Transverse colon (tissue), 4 donors: Measurements from ENCODE around the gene NXPE2. TPM values are rescaled to one million over a fixed set of nuclear protein-coding genes. Genes with fewer than 3 reads are reported as not detected.
"Not testable (repeated sequence)": the region's sequence is repeated elsewhere in the genome, so short reads cannot be mapped to it uniquely, and the experiment has no call there.

Experiments
- DNase-seq: peaks from one replicate; pipeline ENCODE4 v3.0.0-alpha.2; 2019
- H3K27ac ChIP-seq, 4 donors: fragments of 200-600 bp; sonication (generic); 2 replicates each; pipeline ENCODE4 v1.5.1; 2016 to 2018; ENCODE audit warnings: inconsistent platforms in 4 of 4
- H3K27me3 ChIP-seq: fragments of 200-600 bp; sonication (generic); 2 replicates; pipeline ENCODE4 v1.5.1; 2017; ENCODE audit warnings: inconsistent platforms
- H3K36me3 ChIP-seq, 4 donors: fragments of 200-600 bp; sonication (generic); 2 replicates each; pipeline ENCODE4 v1.5.1; 2017 to 2019; ENCODE audit warnings: inconsistent platforms in 4 of 4
- H3K4me1 ChIP-seq, 4 donors: fragments of 200-600 bp; sonication (generic); 2 replicates each; pipeline ENCODE4 v1.5.1; 2017 to 2020; ENCODE audit warnings: inconsistent platforms in 4 of 4
- H3K4me3 ChIP-seq, 4 donors: fragments of 200-600 bp; sonication (generic); 1 replicate in 1 of 4; 2 replicates in 3 of 4; pipeline versions ENCODE4 v1.5.1 to v1.6.1; 2017 to 2019; ENCODE audit warnings: inconsistent platforms in 4 of 4
- H3K9me3 ChIP-seq, 2 donors: fragments of 200-600 bp; sonication (generic); 2 replicates each; pipeline ENCODE4 v1.5.1; 2017 to 2019; ENCODE audit warnings: inconsistent platforms in 2 of 2
- CTCF ChIP-seq, 5 experiments: fragments of 200-600 bp in 3 of 5; fragments of 450-650 bp in 2 of 5; sonication (generic) in 3 of 5; IDR thresholded peaks; 1 replicate in 2 of 5; 2 replicates in 3 of 5; pipeline ENCODE4 v1.5.1; 2016 to 2017; ENCODE audit warnings: antibody characterized with exemption in 5 of 5, inconsistent platforms in 3 of 5, mild to moderate bottlenecking in 2 of 5, moderate library complexity in 1 of 5
- EP300 ChIP-seq: sonication (generic); formaldehyde crosslinking; IDR thresholded peaks from one replicate; pipeline ENCODE4 v1.6.1; 2017; ENCODE audit warnings: antibody characterized with exemption, low read depth
- POLR2A ChIP-seq: fragments of 450-650 bp; IDR thresholded peaks from one replicate; pipeline ENCODE4 v1.6.1; 2016; ENCODE audit warnings: antibody characterized with exemption, mild to moderate bottlenecking, moderate library complexity
- POLR2AphosphoS5 ChIP-seq, 3 donors: sonication (generic); formaldehyde crosslinking; IDR thresholded peaks; one replicate each; pipeline ENCODE4 v1.6.1; 2016; ENCODE audit warnings: antibody characterized with exemption in 3 of 3
- WGBS, 2 donors: methylation state at CpG; one replicate each; pipeline ENCODE4 v1.1.5; 2018; ENCODE audit warnings: low coverage in 1 of 2; 5-methylcytosine and 5-hydroxymethylcytosine counted together
- in situ Hi-C, 4 donors: fragments of 200-750 bp; cut with MboI; loops; one replicate each; pipeline versions ENCODE4 v1.15.0 to v1.15.1; 2017; ENCODE audit warnings: low sequenced_read_pairs in 3 of 4, low pct_ligation_motif_present in 1 of 4, low pct_unique_long_range_greater_than_20kb in 1 of 4
- intact Hi-C: fragments of 100-400 bp; cut with DNase I; formaldehyde crosslinking; loops from one replicate; pipeline ENCODE4 v1.15.1; 2023; ENCODE audit warnings: low total_unique reads
- total RNA-seq, 4 donors: library from RNA; depleted of rRNA; stranded (reverse); fragments of >200 nt; gene quantifications; one replicate each; pipeline ENCODE4 v1.1.0, GENCODE V29; 2016

Gene NXPE2
- total RNA-seq, result 10 to 100 TPM; 20.2 to 35.9 (median 28.4) TPM

GRCh38 chr11:114678125-114679036, at the start of gene NXPE2:
NXPE2 (plus strand) TSS chr11:114678527; CDS start chr11:114678576, 49 bp downstream.
- peaks cover 3 to 6% of the 10 kb centered on the region in 2 donors for H3K9me3 ChIP-seq
- WGBS, 2 donors, result 15 to 27% methylated on average over 8 of the region's 8 CpGs
- peak within 1 kb of the TSS in 3 of 4 donors; percentile 3 to 31 (median 14) for H3K4me3 ChIP-seq
- DNase-seq, result peak; percentile 76
- intact Hi-C loops (no loop called here), in situ Hi-C loops (no loop called here)
- H3K27ac ChIP-seq, result peak within 1 kb of the TSS; percentile 85 to 90 (median 86)
- H3K36me3 ChIP-seq, result peaks cover 0 to 5% (median 0%) of the 10 kb centered on the region in 4 donors
- no peaks in the 10 kb centered on the region for H3K27me3 ChIP-seq
- peaks cover 0 to 43% (median 21%) of the 10 kb centered on the region in 4 donors for H3K4me1 ChIP-seq
- TF ChIP-seq POLR2A (peak; percentile 72), CTCF (IDR thresholded peaks at IDR 0.05) (no peak), POLR2AphosphoS5 (IDR thresholded peaks at IDR 0.05) (peak; percentile 37 to 94 (median 82))

- H3K4me1 ChIP-seq, intact Hi-C loops, H3K4me3 ChIP-seq, in situ Hi-C loops, H3K27ac ChIP-seq, H3K9me3 ChIP-seq, H3K36me3 ChIP-seq, H3K27me3 ChIP-seq, DNase-seq: not testable (repeated sequence)
- 83 to 88% methylated on average over 3 to 13 of the region's 13 CpGs for WGBS, 2 donors
Measured at GRCh38 chr11:114631445-114631965, 46.8 kb upstream of the NXPE2 start.

- peak in 2 of 3 donors; percentile 19 to 30 for TF ChIP-seq POLR2AphosphoS5 (IDR thresholded peaks at IDR 0.05)
- H3K4me1 ChIP-seq, DNase-seq, in situ Hi-C loops, H3K27ac ChIP-seq, intact Hi-C loops, H3K27me3 ChIP-seq, H3K4me3 ChIP-seq: not testable (repeated sequence)
- H3K9me3 ChIP-seq, result peaks cover 0 to 12% of the 10 kb centered on the region in 2 donors
- peaks cover 0 to 13% (median 0%) of the 10 kb centered on the region in 4 donors for H3K36me3 ChIP-seq
- 81 to 95% methylated on average over 3 to 6 of the region's 6 CpGs for WGBS, 2 donors
Measured at GRCh38 chr11:114639440-114639839, 38.9 kb upstream of the NXPE2 start.

- H3K4me1 ChIP-seq, result peaks cover 0 to 26% (median 14%) of the 10 kb centered on the region in 4 donors
- TF ChIP-seq POLR2AphosphoS5 (IDR thresholded peaks at IDR 0.05) (no peak), POLR2A (no peak), EP300 (no peak), CTCF (IDR thresholded peaks at IDR 0.05) (no peak)
- peak; percentile 58 for DNase-seq
- H3K36me3 ChIP-seq, result peaks cover 0 to 3% (median 0%) of the 10 kb centered on the region in 4 donors
- intact Hi-C loops (no loop called here), in situ Hi-C loops (loop anchor here in 1 of 4 donors (25.0 kb wide), 1 partner anchor 88 kb away; the partner anchor contains the start of gene NXPE1)
- H3K27me3 ChIP-seq, result no peaks in the 10 kb centered on the region
- H3K4me3 ChIP-seq, result peak overlapping the region in 3 of 4 donors; percentile 21 to 52 (median 22)
- WGBS, 2 donors, result 37 to 59% methylated on average over 3 of the region's 3 CpGs
- H3K9me3 ChIP-seq, result no peaks in the 10 kb centered on the region
- peak overlapping the region; percentile 73 to 81 (median 80) for H3K27ac ChIP-seq
Measured at GRCh38 chr11:114650661-114651060, 27.7 kb upstream of the NXPE2 start.

- in situ Hi-C loops, result loop anchor here in 1 of 4 donors (25.0 kb wide), 1 partner anchor 89 kb away; the partner anchor contains the start of gene NXPE1
- peak; percentile 49 for DNase-seq
- 84 to 86% methylated on average over 9 to 19 of the region's 19 CpGs for WGBS, 2 donors
- peaks cover 0 to 26% (median 14%) of the 10 kb centered on the region in 4 donors for H3K4me1 ChIP-seq
- no peaks in the 10 kb centered on the region for H3K9me3 ChIP-seq
- no peaks in the 10 kb centered on the region for H3K27me3 ChIP-seq
- TF ChIP-seq CTCF (IDR thresholded peaks at IDR 0.05) (no peak), POLR2AphosphoS5 (IDR thresholded peaks at IDR 0.05) (peak in 2 of 3 donors; percentile 96 to 97), POLR2A (peak; percentile 89)
- intact Hi-C loops, result no loop called here
- no peaks in the 10 kb centered on the region for H3K36me3 ChIP-seq
- H3K4me3 ChIP-seq, result peak overlapping the region in 3 of 4 donors; percentile 5 to 52 (median 21)
- peak overlapping the region; percentile 73 to 81 (median 80) for H3K27ac ChIP-seq
Measured at GRCh38 chr11:114651145-114651718, 27.1 kb upstream of the NXPE2 start.
